Gastrocnemius medialis (tissue), 4 donors: Measurements from ENCODE around the gene EFEMP1.

Source experiments
- POLR2A ChIP-seq, 2 donors: fragments of 450-650 bp; IDR thresholded peaks; one replicate each; pipeline ENCODE4 v1.6.1; 2017; ENCODE audit warnings: antibody characterized with exemption in 2 of 2, mild to moderate bottlenecking in 2 of 2, moderate library complexity in 2 of 2
- TF ChIP-seq, protein P1 (sequence below), 5 experiments: fragments of 450-650 bp in 3 of 5; fragments of 200-600 bp in 2 of 5; sonication (generic) in 2 of 5; IDR thresholded peaks in 4 of 5; conservative IDR thresholded peaks in 1 of 5; 1 replicate in 4 of 5; 2 replicates in 1 of 5; pipeline ENCODE4 v1.5.1; 2016 to 2019; ENCODE audit warnings: antibody characterized with exemption in 5 of 5, mild to moderate bottlenecking in 3 of 5, moderate library complexity in 3 of 5

GRCh38 chr2:55882954-55883353, 40.6 kb downstream of the EFEMP1 start:
- TF ChIP-seq, protein P1, sequence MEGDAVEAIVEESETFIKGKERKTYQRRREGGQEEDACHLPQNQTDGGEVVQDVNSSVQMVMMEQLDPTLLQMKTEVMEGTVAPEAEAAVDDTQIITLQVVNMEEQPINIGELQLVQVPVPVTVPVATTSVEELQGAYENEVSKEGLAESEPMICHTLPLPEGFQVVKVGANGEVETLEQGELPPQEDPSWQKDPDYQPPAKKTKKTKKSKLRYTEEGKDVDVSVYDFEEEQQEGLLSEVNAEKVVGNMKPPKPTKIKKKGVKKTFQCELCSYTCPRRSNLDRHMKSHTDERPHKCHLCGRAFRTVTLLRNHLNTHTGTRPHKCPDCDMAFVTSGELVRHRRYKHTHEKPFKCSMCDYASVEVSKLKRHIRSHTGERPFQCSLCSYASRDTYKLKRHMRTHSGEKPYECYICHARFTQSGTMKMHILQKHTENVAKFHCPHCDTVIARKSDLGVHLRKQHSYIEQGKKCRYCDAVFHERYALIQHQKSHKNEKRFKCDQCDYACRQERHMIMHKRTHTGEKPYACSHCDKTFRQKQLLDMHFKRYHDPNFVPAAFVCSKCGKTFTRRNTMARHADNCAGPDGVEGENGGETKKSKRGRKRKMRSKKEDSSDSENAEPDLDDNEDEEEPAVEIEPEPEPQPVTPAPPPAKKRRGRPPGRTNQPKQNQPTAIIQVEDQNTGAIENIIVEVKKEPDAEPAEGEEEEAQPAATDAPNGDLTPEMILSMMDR (IDR thresholded peaks at IDR 0.05 in 4 of 5, conservative IDR thresholded peaks at IDR 0.05 in 1 of 5), result no peak
- no peak for TF ChIP-seq POLR2A (IDR thresholded peaks at IDR 0.05)
